Measurements from ENCODE around the gene NOTCH4. TPM values are rescaled to one million over a fixed set of nuclear protein-coding genes. Genes with fewer than 3 reads are reported as not detected.

Gene NOTCH4
- total and polyA plus RNA-seq, 9 of the 15 experiments (the other 6 are each of a cell fraction or from before 2014, with no cell fraction given): 0.24 to 4.3 (median 1.7) TPM

DNA sequence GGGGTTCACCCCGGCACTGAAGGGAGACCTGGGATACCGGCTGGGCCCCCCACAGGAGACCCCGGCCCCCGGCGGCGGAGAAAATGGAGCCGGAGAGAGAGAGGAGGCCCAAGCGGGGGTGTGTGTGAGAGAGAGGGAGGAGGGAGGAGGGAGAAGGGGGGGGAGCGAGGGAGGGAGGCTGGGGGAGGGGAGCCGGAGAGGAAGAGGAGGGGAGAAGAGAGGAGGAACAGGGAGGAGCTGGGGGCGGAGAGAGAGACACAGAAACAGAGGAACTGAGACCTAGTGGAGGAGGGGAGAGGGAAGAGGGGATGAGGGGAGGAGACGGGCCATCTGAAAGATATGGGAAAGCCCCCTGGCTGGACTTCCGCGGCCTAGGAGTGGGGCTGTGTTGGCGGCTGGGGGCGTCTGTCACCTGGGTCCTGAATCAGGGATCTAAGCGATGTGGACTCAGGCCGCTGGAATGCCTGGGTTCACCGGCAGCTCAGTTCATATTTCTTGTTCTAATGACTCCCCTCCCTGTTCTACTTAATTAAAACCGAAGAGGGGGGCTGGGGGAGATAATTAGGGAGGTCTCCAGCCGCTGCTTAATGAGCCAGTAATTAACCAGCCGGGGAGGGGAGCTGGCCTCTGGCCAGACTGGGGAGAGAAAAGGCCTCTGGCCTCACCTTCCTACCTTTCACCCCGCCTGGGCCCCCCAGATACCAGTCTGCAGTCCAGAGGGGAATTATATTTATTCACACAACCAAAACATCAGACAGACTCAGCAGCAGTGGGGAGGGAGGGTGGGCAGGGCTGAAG lies 33.6 kb downstream of the NOTCH4 start, which contains the start of gene PBX2 (continued):
- TF ChIP-seq ZNF408 (CRISPR knock-in tag; IDR thresholded peaks at IDR 0.05; ENCODE audit: low read depth) (no peak), KDM4B (IDR thresholded peaks at IDR 0.05; ENCODE audit: borderline replicate concordance in 2 of 2, low read depth in 1 of 2) (no peak; a peak in 1 of 4 replicates), CHD1 (IDR thresholded peaks at IDR 0.05; ENCODE audit: low read length) (no peak), FOXJ3 (CRISPR knock-in tag; IDR thresholded peaks at IDR 0.05) (no peak), GATA2 (CRISPR knock-in tag; IDR thresholded peaks at IDR 0.05) (no peak), ZNF174 (CRISPR knock-in tag; IDR thresholded peaks at IDR 0.05) (no peak), PBX2 (CRISPR knock-in tag; IDR thresholded peaks at IDR 0.05; ENCODE audit: low read depth) (no peak), PBX2 (tag; conservative IDR thresholded peaks at IDR 0.05; ENCODE audit: low read depth) (no peak), EZH2 (IDR thresholded peaks at IDR 0.05; ENCODE audit: borderline replicate concordance, low read depth, low read length) (no peak), ZNF165 (CRISPR knock-in tag; IDR thresholded peaks at IDR 0.05; ENCODE audit: borderline replicate concordance) (no peak), CHCHD3 (CRISPR knock-in tag; IDR thresholded peaks at IDR 0.05) (no peak), DNMT1 (IDR thresholded peaks at IDR 0.05) (no peak)
- TF ChIP-seq, protein P1, sequence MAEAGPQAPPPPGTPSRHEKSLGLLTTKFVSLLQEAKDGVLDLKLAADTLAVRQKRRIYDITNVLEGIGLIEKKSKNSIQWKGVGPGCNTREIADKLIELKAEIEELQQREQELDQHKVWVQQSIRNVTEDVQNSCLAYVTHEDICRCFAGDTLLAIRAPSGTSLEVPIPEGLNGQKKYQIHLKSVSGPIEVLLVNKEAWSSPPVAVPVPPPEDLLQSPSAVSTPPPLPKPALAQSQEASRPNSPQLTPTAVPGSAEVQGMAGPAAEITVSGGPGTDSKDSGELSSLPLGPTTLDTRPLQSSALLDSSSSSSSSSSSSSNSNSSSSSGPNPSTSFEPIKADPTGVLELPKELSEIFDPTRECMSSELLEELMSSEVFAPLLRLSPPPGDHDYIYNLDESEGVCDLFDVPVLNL (CRISPR knock-in tag; IDR thresholded peaks at IDR 0.05; ENCODE audit: low read depth): no peak
- TF ChIP-seq, protein P2, sequence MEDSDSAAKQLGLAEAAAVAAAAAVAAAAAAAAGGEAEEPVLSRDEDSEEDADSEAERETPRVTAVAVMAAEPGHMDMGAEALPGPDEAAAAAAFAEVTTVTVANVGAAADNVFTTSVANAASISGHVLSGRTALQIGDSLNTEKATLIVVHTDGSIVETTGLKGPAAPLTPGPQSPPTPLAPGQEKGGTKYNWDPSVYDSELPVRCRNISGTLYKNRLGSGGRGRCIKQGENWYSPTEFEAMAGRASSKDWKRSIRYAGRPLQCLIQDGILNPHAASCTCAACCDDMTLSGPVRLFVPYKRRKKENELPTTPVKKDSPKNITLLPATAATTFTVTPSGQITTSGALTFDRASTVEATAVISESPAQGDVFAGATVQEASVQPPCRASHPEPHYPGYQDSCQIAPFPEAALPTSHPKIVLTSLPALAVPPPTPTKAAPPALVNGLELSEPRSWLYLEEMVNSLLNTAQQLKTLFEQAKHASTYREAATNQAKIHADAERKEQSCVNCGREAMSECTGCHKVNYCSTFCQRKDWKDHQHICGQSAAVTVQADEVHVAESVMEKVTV (CRISPR knock-in tag; IDR thresholded peaks at IDR 0.05): no peak

Measured in K562 (cell line).